HCT116 (cell line): ENCODE results near the gene FARP1.

Source experiments
- CBX3 ChIP-seq: IDR thresholded peaks from 2 replicates; pipeline ENCODE4 v1.6.1; 2012; ENCODE audit warnings: low read depth
- CEBPB ChIP-seq: IDR thresholded peaks from 2 replicates; pipeline ENCODE4 v1.6.1; 2012; ENCODE audit warnings: low read depth
- CTCF ChIP-seq, 3 experiments: fragments of 200-600 bp in 1 of 3; sonication (generic) in 1 of 3; IDR thresholded peaks in 2 of 3; conservative IDR thresholded peaks in 1 of 3; 2 replicates each; pipeline ENCODE4 v1.5.1; 2012 to 2017; ENCODE audit warnings: low read depth in 2 of 3, low read length in 2 of 3, antibody characterized with exemption in 1 of 3, borderline replicate concordance in 1 of 3, control low read depth in 1 of 3, mild to moderate bottlenecking in 1 of 3, mixed read lengths in 1 of 3, mixed run types in 1 of 3, moderate library complexity in 1 of 3; ENCODE audit not compliant: insufficient read depth in 1 of 3
- EGR1 ChIP-seq: IDR thresholded peaks from 2 replicates; pipeline ENCODE4 v1.6.1; 2012; ENCODE audit warnings: low read depth
- EZH2 ChIP-seq: fragments of 200-600 bp; sonication (generic); IDR thresholded peaks from 2 replicates; pipeline ENCODE4 v1.6.1; 2017; ENCODE audit warnings: antibody characterized with exemption, mixed run types
- EZH2phosphoT487 ChIP-seq: fragments of 200-600 bp; IDR thresholded peaks from 2 replicates; pipeline ENCODE4 v1.6.1; 2018; ENCODE audit warnings: antibody characterized with exemption, borderline replicate concordance
- POLR2A ChIP-seq: IDR thresholded peaks from 2 replicates; pipeline ENCODE4 v1.7.0; 2011; ENCODE audit warnings: borderline replicate concordance; ENCODE audit not compliant: insufficient read depth, insufficient read length; ENCODE audit errors: extremely low read depth
- POLR2AphosphoS5 ChIP-seq: IDR thresholded peaks from 2 replicates; pipeline ENCODE4 v1.6.1; 2011; ENCODE audit warnings: mild to moderate bottlenecking, low read depth, low read length, moderate library complexity
- SP1 ChIP-seq: IDR thresholded peaks from 2 replicates; pipeline ENCODE4 v1.6.1; 2012; ENCODE audit warnings: low read depth
- SRF ChIP-seq: IDR thresholded peaks from 2 replicates; pipeline ENCODE4 v1.6.1; 2012; ENCODE audit warnings: low read depth
- ZBTB33 ChIP-seq: IDR thresholded peaks from 2 replicates; pipeline ENCODE4 v1.6.1; 2011; ENCODE audit warnings: mild to moderate bottlenecking, low read length, moderate library complexity; ENCODE audit not compliant: insufficient replicate concordance; ENCODE audit errors: extremely low read depth
- ZNF274 ChIP-seq: fragments of 200-500 bp; sonication (Bioruptor generic); IDR thresholded peaks from 2 replicates; pipeline ENCODE4 v1.6.1; 2014; ENCODE audit warnings: mild to moderate bottlenecking, low read depth, low read length, inconsistent platforms

- TF ChIP-seq CTCF (IDR thresholded peaks at IDR 0.05 in 2 of 3, conservative IDR thresholded peaks at IDR 0.05 in 1 of 3; ENCODE audit: borderline replicate concordance in 1 of 3, insufficient read depth in 1 of 3, low read depth in 2 of 3, low read length in 2 of 3) (no peak), CEBPB (no peak), ZNF274 (no peak), EZH2 (no peak), POLR2A (no peak), EZH2phosphoT487 (no peak), POLR2AphosphoS5 (no peak), SP1 (no peak), SRF (no peak), EGR1 (no peak), ZBTB33 (no peak), CBX3 (no peak)
Observed at GRCh38 chr13:98364179-98364578, 221.3 kb downstream of the FARP1 start.
